ENCODE results near the gene LRMDA.

DNA sequence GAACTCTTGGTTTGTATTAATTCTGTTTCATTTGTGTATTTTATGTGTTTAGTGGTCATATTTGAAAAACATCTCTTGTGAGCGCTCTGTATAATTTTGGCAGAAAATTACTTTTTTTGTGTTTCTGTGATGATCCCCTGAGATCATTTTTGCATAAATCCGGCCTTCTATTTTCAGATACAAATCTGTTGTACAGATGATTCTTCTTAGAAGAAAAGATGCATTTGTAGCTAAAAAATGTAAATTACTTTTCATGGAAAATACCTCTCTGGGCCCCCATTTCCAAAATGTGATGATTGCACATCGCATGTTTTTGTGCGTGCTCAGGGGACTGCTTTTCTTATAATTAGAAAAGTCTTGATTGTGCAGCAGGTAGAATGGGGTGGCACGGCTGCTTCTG is 395.4 kb downstream of the LRMDA start:
- TF ChIP-seq, protein P1, sequence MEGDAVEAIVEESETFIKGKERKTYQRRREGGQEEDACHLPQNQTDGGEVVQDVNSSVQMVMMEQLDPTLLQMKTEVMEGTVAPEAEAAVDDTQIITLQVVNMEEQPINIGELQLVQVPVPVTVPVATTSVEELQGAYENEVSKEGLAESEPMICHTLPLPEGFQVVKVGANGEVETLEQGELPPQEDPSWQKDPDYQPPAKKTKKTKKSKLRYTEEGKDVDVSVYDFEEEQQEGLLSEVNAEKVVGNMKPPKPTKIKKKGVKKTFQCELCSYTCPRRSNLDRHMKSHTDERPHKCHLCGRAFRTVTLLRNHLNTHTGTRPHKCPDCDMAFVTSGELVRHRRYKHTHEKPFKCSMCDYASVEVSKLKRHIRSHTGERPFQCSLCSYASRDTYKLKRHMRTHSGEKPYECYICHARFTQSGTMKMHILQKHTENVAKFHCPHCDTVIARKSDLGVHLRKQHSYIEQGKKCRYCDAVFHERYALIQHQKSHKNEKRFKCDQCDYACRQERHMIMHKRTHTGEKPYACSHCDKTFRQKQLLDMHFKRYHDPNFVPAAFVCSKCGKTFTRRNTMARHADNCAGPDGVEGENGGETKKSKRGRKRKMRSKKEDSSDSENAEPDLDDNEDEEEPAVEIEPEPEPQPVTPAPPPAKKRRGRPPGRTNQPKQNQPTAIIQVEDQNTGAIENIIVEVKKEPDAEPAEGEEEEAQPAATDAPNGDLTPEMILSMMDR (optimal IDR thresholded peaks at IDR 0.05 in 1 of 3, IDR thresholded peaks at IDR 0.05 in 1 of 3, conservative IDR thresholded peaks at IDR 0.05 in 1 of 3; ENCODE audit: extremely low read depth in 1 of 3, insufficient read depth in 2 of 3, low read length in 3 of 3): no peak
- no peak for TF ChIP-seq EZH2 (IDR thresholded peaks at IDR 0.05; ENCODE audit: low read length)

All from keratinocyte (primary cell).